Upper lobe of left lung (tissue), 6 donors: Measurements from ENCODE around the gene KDM4D. TPM values are rescaled to one million over a fixed set of nuclear protein-coding genes. Genes with fewer than 3 reads are reported as not detected.

Source experiments
- ATAC-seq, 2 donors: fragments of 200-7000 bp; cut with Tn5 transposase; one replicate each; pipeline ENCODE4 v1.9.1; 2022; ENCODE audit warnings: mild to moderate bottlenecking in 2 of 2, moderate library complexity in 2 of 2; ENCODE audit not compliant: low FRiP score in 2 of 2
- DNase-seq, 2 donors: peaks; one replicate each; pipeline ENCODE4 v3.0.0-alpha.2; 2019 to 2020
- H3K27ac ChIP-seq, 4 donors: fragments of 200-600 bp; sonication (generic); one replicate each; pipeline ENCODE4 v1.5.1; 2016 to 2019
- H3K27me3 ChIP-seq, 4 donors: fragments of 200-600 bp; sonication (generic); one replicate each; pipeline ENCODE4 v1.5.1; 2017 to 2019
- H3K36me3 ChIP-seq, 4 donors: fragments of 200-600 bp; sonication (generic); one replicate each; pipeline ENCODE4 v1.5.1; 2016 to 2019
- H3K4me1 ChIP-seq, 4 donors: fragments of 200-600 bp; sonication (generic); one replicate each; pipeline ENCODE4 v1.5.1; 2018 to 2019
- H3K4me3 ChIP-seq, 4 donors: fragments of 200-600 bp; sonication (generic); one replicate each; pipeline ENCODE4 v1.5.1; 2017 to 2019; ENCODE audit warnings: mild to moderate bottlenecking in 2 of 4, moderate library complexity in 1 of 4
- H3K9me3 ChIP-seq, 4 donors: fragments of 200-600 bp; sonication (generic); one replicate each; pipeline ENCODE4 v1.5.1; 2018 to 2019
- CTCF ChIP-seq, 6 experiments: fragments of 450-650 bp in 4 of 6; fragments of 200-600 bp in 2 of 6; sonication (generic) in 2 of 6; IDR thresholded peaks; one replicate each; pipeline ENCODE4 v1.5.1; 2016 to 2019; ENCODE audit warnings: antibody characterized with exemption in 6 of 6
- EP300 ChIP-seq, 4 donors: sonication (generic); formaldehyde crosslinking; IDR thresholded peaks; one replicate each; pipeline ENCODE4 v1.5.1; 2017; ENCODE audit warnings: antibody characterized with exemption in 4 of 4, control low read depth in 2 of 4
- POLR2A ChIP-seq, 4 donors: fragments of 450-650 bp; IDR thresholded peaks; one replicate each; pipeline ENCODE4 v1.5.1; 2016 to 2017; ENCODE audit warnings: antibody characterized with exemption in 4 of 4, mild to moderate bottlenecking in 2 of 4
- POLR2AphosphoS5 ChIP-seq, 2 donors: sonication (generic); formaldehyde crosslinking; IDR thresholded peaks; one replicate each; pipeline ENCODE4 v1.5.1; 2017; ENCODE audit warnings: antibody characterized with exemption in 2 of 2
- WGBS, 2 donors: methylation state at CpG; one replicate each; pipeline ENCODE4 v1.1.5; 2017 to 2018; 5-methylcytosine and 5-hydroxymethylcytosine counted together
- total RNA-seq, 6 donors: library from RNA; depleted of rRNA in 4 of 6; stranded (reverse); fragments of >200 nt in 4 of 6; gene quantifications; one replicate each; pipeline versions ENCODE4 v1.1.0 to v1.2.1, GENCODE V29; 2016 to 2021
- donor health status: DM: no; HTN: no; CAD: no; lungs with moderate emphysema.
- donor health status: DM: no; HTN: yes; CAD: no; lungs with severe emphysema.

KDM4D gene
- total RNA-seq, 6 donors from 2014 or later: 0.20 to 0.74 (median 0.59) TPM; not detected in 2

- DNase-seq: no peak
- WGBS, 2 donors: 53 to 92% methylated on average over 2 to 4 of the region's 4 CpGs
- Histone ChIP-seq H3K4me1 (peaks cover 7 to 28% (median 13%) of the 10 kb centered on the region in 4 donors), H3K27me3 (no peaks in the 10 kb centered on the region), H3K9me3 (no peaks in the 10 kb centered on the region), H3K27ac (peak overlapping the region in 3 of 4 donors; percentile 42 to 61 (median 54)), H3K4me3 (no peak overlapping the region), H3K36me3 (no peaks in the 10 kb centered on the region)
- TF ChIP-seq CTCF (IDR thresholded peaks at IDR 0.05) (no peak), POLR2AphosphoS5 (IDR thresholded peaks at IDR 0.05) (no peak), POLR2A (IDR thresholded peaks at IDR 0.05) (no peak), EP300 (IDR thresholded peaks at IDR 0.05) (no peak)
- no peak for ATAC-seq
Observed at GRCh38 chr11:94934362-94934761, 39.1 kb upstream of the KDM4D start.

GRCh38 chr11:94934846-94935245, 38.7 kb upstream of the KDM4D start:
- ATAC-seq (no peak), DNase-seq (no peak)
- 60 to 65% methylated on average over 3 of the region's 3 CpGs for WGBS, 2 donors
- Histone ChIP-seq H3K36me3 (no peaks in the 10 kb centered on the region), H3K4me1 (peaks cover 7 to 28% (median 13%) of the 10 kb centered on the region in 4 donors), H3K9me3 (no peaks in the 10 kb centered on the region), H3K27ac (peak overlapping the region in 2 of 4 donors; percentile 46 to 61), H3K4me3 (no peak overlapping the region), H3K27me3 (no peaks in the 10 kb centered on the region)
- no peak for TF ChIP-seq EP300 (IDR thresholded peaks at IDR 0.05)
- TF ChIP-seq POLR2A (IDR thresholded peaks at IDR 0.05): no peak
- TF ChIP-seq CTCF (IDR thresholded peaks at IDR 0.05): no peak
- no peak for TF ChIP-seq POLR2AphosphoS5 (IDR thresholded peaks at IDR 0.05)

GRCh38 chr11:94938095-94939055, 35.1 kb upstream of the KDM4D start:
- H3K9me3 ChIP-seq: no peaks in the 10 kb centered on the region
- H3K4me1 ChIP-seq: peaks cover 7 to 28% (median 13%) of the 10 kb centered on the region in 4 donors
- DNase-seq: peak in 1 of 2 donors; percentile 40
- H3K27me3 ChIP-seq: no peaks in the 10 kb centered on the region
- H3K27ac ChIP-seq: peak overlapping the region; percentile 31 to 58 (median 54)
- peak in 1 of 2 donors; percentile 69 for ATAC-seq
- 39 to 41% methylated on average over 9 of the region's 9 CpGs for WGBS, 2 donors
- no peaks in the 10 kb centered on the region for H3K36me3 ChIP-seq
- no peak overlapping the region for H3K4me3 ChIP-seq
- TF ChIP-seq POLR2A (IDR thresholded peaks at IDR 0.05) (no peak), POLR2AphosphoS5 (IDR thresholded peaks at IDR 0.05) (peak in 1 of 2 donors; percentile 40)

GRCh38 chr11:94939346-94939745, 34.2 kb upstream of the KDM4D start:
- no peaks in the 10 kb centered on the region for H3K9me3 ChIP-seq
- H3K27ac ChIP-seq: peak overlapping the region in 1 of 4 donors; percentile 58
- H3K36me3 ChIP-seq: no peaks in the 10 kb centered on the region
- TF ChIP-seq EP300 (IDR thresholded peaks at IDR 0.05) (no peak), CTCF (IDR thresholded peaks at IDR 0.05) (no peak), POLR2A (IDR thresholded peaks at IDR 0.05) (no peak), POLR2AphosphoS5 (IDR thresholded peaks at IDR 0.05) (no peak)
- 92 to 98% methylated on average over 2 of the region's 2 CpGs for WGBS, 2 donors
- H3K27me3 ChIP-seq: no peaks in the 10 kb centered on the region
- DNase-seq (no peak), ATAC-seq (no peak)
- peaks cover 6 to 18% (median 7%) of the 10 kb centered on the region in 4 donors for H3K4me1 ChIP-seq
- H3K4me3 ChIP-seq: no peak overlapping the region

GRCh38 chr11:94941131-94941530, 32.4 kb upstream of the KDM4D start:
- H3K9me3 ChIP-seq: no peaks in the 10 kb centered on the region
- no peak overlapping the region for H3K4me3 ChIP-seq
- no peak for TF ChIP-seq POLR2A (IDR thresholded peaks at IDR 0.05)
- TF ChIP-seq EP300 (IDR thresholded peaks at IDR 0.05): no peak
- no peak for TF ChIP-seq POLR2AphosphoS5 (IDR thresholded peaks at IDR 0.05)
- no peak for TF ChIP-seq CTCF (IDR thresholded peaks at IDR 0.05)
- H3K27ac ChIP-seq: no peak overlapping the region
- DNase-seq: no peak
- WGBS, 2 donors: 90% methylated on average over 4 of the region's 4 CpGs
- peaks cover 4 to 5% (median 4%) of the 10 kb centered on the region in 4 donors for H3K4me1 ChIP-seq
- ATAC-seq: no peak
- no peaks in the 10 kb centered on the region for H3K36me3 ChIP-seq
- no peaks in the 10 kb centered on the region for H3K27me3 ChIP-seq
